OCI-LY3 (cell line): ENCODE measurements around the gene BCL7C.

Source experiments
- CTCF ChIP-seq: fragments of 200-600, 300-600 bp; sonication (generic); IDR thresholded peaks from 2 replicates; pipeline ENCODE4 v1.5.1; 2014; ENCODE audit warnings: antibody characterized with exemption, low read length, low read depth
- EZH2phosphoT487 ChIP-seq: fragments of 200-600 bp; shearing (Covaris generic); IDR thresholded peaks from 2 replicates; pipeline ENCODE4 v1.6.1; 2018; ENCODE audit warnings: antibody characterized with exemption, mixed run types, low read depth

GRCh38 chr16:30928390-30928789 lies 34.5 kb upstream of the BCL7C start:
- TF ChIP-seq EZH2phosphoT487 (no peak), CTCF (no peak)
